ENCODE measurements around the gene PCGF6.
"Not testable (repeated sequence)": the region's sequence is repeated elsewhere in the genome, so short reads cannot be mapped to it uniquely, and the experiment has no call there.

Gene PCGF6, protein sequence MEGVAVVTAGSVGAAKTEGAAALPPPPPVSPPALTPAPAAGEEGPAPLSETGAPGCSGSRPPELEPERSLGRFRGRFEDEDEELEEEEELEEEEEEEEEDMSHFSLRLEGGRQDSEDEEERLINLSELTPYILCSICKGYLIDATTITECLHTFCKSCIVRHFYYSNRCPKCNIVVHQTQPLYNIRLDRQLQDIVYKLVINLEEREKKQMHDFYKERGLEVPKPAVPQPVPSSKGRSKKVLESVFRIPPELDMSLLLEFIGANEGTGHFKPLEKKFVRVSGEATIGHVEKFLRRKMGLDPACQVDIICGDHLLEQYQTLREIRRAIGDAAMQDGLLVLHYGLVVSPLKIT

DNA sequence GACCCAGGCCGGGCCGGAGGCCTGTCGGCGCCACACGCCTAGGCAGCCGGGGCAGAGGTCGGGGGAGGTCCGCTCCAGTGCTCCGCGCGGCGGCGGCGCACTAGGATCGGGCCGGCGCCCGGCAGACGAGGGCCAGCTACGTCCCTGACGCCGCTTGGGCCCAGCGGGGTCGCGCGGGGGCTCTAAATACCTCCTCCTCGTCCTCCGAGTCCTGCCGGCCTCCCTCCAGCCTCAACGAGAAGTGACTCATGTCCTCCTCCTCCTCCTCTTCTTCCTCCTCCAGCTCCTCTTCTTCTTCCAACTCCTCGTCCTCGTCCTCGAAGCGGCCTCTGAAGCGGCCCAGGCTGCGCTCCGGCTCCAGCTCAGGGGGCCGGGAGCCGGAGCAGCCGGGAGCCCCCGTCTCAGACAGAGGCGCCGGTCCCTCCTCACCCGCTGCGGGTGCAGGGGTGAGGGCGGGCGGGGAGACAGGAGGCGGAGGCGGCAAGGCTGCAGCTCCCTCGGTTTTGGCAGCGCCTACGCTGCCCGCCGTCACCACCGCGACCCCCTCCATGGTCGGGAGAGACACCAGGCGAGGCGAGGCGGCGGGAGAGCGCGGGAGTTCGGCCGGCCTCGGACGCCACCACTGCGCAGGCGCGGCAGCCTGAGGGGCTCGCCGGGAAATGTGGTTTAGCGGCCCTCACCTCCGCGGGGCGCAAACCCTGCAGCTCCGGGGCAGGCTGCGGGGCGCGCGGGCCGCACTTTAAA, at the start of gene PCGF6:
Gene PCGF6 (minus strand): TSS at position 624 of the 744 bp plus-strand sequence. CDS start 74 bp downstream, at position 550.
- DNase-seq: peak; percentile 90

DNA sequence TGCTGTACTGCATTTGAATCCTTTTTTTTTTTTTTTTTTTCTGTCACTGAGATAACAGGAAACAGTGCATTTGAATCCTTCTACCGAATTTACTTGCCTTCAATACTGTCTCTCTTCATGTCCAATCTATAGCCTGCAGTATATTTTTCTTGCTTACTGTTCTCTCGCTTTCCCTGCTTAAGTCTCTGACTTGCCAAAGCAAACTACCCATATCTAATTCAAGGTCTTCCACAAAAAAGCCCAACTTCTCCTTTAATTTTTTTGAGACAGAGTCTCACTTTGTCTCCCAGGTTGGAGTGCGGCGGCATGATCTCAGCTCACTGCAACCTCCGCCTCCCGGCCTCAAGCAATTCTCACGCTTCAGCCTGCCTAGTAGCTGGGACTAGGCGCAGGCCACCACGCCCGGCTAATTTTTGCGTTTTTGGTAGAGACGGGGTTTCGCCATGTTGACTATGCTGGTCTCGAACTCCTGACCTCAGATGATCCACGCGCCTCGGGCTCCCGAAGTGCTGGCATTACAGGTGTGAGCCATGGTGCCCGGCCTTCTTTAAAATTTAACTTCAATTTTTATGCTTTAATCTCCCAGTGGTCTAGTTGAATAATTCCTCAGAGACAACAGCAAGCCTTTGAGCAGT, 46.4 kb upstream of the PCGF6 start:
- DNase-seq: peak; percentile 13

DNA sequence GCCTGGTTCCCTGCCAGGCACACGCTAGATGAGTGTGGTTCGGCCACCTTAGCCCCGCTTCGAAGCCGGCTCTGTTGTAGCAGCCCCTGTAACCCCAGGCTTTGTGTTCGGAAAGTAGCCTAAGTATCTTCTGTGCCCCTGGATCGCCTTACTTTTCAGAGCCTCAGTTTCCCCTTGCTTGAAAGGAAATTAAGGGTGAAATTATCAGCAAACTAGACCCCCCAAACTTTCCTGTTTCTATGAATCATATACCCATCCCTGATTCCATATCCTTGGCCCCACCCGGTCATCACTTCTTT, 45.8 kb upstream of the PCGF6 start:
- no peak for DNase-seq

- DNase-seq: peak; percentile 97
Observed at GRCh38 chr10:103396067-103396788, 45.3 kb upstream of the PCGF6 start, which contains the start of the genes ATP5MK and PDCD11. ATP5MK (minus strand) TSS chr10:103396475; CDS start chr10:103392457, 4,018 bp downstream. PDCD11 (plus strand) TSS chr10:103396626; CDS start chr10:103398427, 1,801 bp downstream.

DNA sequence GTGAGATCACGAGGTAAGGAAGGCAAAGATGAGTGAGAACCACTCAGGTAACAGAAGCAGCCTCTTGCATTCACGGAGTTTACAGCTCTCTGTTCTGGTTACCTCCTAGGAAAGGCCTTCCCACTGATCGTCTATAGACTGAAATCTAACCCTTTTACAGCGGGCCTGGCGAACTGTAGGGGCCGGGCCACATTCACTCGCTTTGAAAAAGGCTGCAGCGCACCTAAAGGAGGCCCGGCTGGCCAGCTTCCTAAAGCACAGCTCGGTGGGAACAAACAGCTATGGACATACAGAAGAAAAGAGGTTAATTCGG, 44.8 kb upstream of the PCGF6 start:
- DNase-seq: peak; percentile 35

- no peak for DNase-seq
Observed at GRCh38 chr10:103394180-103394579, 43.2 kb upstream of the PCGF6 start.

- DNase-seq: no peak
Observed at GRCh38 chr10:103382769-103383168, 31.8 kb upstream of the PCGF6 start.

- no peak for DNase-seq
Observed at GRCh38 chr10:103374263-103374662, 23.3 kb upstream of the PCGF6 start.

GRCh38 chr10:103373544-103373943, 22.6 kb upstream of the PCGF6 start:
- DNase-seq: no peak

DNA sequence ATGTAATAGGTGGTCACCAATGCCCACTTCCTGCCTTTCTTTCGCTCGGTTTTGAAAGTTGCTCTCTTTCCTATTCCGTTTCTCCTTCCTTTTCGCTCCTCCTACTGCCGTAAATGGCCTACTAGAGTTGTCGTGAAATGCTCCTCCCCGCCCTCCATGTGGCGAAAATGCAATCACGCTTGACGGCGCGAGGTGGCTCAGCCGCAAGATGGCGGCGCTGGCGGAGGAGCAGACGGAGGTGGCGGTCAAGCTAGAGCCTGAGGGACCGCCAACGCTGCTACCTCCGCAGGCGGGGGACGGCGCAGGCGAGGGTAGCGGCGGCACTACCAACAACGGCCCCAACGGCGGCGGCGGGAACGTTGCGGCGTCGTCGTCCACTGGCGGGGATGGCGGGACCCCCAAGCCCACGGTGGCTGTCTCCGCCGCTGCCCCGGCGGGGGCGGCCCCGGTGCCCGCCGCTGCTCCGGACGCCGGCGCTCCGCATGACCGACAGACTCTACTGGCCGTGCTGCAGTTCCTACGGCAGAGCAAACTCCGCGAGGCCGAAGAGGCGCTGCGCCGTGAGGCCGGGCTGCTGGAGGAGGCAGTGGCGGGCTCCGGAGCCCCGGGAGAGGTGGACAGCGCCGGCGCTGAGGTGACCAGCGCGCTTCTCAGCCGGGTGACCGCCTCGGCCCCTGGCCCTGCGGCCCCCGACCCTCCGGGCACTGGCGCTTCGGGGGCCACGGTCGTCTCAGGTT, 17.0 kb upstream of the PCGF6 start, which contains the start of gene TAF5:
Gene TAF5 (plus strand): TSS at position 195 of the 737 bp plus-strand sequence. CDS start 14 bp downstream, at position 209.
- peak; percentile 95 for DNase-seq

DNA sequence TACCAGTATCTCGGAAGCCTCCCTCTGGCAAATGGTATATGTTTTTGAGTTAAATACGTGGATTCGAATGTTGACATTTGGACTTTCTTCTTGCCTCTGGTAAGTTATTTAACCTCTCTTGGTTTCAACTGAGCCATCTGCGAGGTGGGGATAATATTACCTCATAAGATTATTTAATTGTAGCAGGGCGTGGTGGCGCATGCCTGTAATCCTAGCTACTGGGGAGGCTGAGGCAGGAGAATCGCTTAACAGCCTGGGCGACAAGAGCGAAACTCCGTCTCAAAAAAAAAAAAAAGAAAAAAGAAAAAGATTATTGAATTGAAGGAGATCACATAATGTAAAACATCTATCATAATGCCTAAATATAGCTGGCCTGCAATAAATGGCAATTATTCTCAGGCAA, 16.4 kb upstream of the PCGF6 start:
- peak; percentile 45 for DNase-seq

- peak; percentile 2 for DNase-seq
Observed at GRCh38 chr10:103360791-103361190, 9.9 kb upstream of the PCGF6 start.

DNA sequence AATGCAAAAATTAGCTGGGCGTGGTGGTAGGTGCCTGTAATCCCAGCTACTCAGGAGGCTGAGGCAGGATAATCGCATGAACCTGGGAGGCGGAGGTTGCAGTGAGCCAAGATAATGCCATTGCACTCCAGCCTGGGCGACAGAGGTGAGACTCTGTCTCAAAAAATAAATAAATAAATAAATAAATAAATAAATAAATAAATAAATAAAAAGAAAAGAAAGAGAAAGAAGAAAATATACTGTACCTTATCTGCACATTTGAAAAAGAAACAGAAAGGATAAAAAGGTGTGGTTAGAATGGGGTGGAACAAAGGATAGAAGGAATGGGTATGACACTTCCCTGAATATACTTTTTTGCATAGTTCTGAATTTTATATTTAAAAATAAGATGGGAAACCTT, 8.6 kb upstream of the PCGF6 start:
- DNase-seq: not testable (repeated sequence)

DNA sequence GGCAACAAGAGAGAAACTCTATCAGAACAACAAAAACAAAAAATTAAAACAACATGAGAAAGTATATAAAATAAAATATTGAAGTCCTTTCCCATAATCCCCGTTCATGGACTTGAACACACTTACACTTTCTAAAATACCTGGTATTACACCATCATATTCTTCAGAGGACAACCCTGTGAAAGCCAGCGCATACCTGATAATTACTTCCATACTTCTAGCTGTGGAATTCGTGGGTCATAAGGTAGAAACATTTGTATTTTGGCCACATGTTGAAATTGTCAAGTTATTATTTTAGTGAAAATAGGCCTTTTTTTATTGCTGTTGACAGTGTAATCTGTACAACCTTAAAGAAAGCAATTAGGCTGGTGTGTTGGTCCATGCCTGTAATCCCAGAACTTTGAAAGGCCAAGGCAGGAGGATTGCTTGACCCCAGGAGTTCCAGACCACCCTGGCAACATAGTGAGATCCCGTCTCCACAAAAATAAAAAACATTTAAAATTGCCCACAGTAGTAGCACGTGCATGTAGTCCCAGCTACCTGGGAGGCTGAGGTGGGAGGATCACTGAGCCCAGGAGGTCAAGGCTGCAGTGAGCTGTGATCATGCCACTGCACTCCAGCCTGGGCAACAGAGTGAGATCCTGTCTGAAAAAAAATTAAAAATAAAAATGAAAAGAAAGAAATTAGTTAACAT, 5.1 kb upstream of the PCGF6 start:
- DNase-seq: no peak

DNA sequence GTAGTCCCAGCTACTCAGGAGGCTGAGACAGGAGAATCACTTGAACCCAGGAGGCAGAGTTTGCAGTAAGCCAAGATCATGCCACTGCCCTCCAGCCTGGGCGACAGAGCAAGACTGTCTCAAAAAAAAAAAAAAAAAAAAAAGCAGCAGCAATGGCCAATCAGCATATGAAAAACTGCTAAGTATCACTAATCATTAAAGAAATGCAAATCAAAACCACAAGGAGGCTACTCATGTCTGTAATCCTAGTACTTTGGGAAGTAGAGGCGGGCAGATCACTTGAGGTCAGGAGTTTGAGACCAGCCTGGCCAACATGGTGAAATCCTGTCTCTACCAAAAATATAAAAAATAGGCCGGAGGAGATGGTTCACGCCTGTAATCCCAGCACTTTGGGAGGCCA, 3.6 kb upstream of the PCGF6 start:
- DNase-seq: not testable (repeated sequence)

DNA sequence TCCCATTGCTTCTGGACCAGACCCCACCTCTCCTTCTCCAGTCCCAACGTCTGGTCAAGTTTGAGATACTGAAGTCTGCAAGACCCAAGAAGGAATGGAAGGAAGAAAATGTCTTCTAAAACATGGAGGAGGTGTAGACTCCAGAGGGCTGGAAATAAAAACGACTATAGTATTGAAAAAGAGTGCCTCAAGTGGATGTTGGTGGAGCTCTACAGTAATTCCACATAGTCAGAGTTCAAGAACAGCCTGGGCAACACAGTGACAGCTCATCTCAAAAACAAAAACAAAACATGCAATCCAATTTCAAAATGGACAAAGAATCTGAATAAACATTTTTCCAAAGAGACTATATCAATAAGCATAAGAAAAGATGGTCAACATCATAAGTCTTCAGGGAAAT, 2.3 kb upstream of the PCGF6 start:
- no peak for DNase-seq

- DNase-seq: peak; percentile 21
Observed at GRCh38 chr10:103350175-103350516, 794 bp downstream of the PCGF6 start.

DNA sequence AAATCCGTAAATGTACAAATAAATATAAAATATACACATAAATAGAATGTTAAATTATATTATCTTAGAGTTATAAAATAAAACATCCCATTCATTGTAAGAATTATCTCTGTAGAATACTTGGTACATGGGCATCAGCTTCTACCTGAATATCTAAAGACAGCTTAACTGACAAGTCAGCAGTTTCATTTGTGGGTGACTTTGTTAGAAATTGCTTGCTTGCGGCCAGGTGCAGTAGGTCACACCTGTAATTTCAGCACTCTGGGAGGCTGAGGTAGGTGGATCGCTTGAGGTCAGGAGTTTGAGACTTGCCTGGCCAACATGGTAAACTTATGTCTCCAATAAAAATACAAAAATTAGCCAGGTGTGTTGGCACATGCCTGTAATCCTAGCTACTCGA, 14.6 kb downstream of the PCGF6 start:
- DNase-seq: no peak

GRCh38 chr10:103334567-103334966, 16.4 kb downstream of the PCGF6 start:
- DNase-seq: no peak

DNA sequence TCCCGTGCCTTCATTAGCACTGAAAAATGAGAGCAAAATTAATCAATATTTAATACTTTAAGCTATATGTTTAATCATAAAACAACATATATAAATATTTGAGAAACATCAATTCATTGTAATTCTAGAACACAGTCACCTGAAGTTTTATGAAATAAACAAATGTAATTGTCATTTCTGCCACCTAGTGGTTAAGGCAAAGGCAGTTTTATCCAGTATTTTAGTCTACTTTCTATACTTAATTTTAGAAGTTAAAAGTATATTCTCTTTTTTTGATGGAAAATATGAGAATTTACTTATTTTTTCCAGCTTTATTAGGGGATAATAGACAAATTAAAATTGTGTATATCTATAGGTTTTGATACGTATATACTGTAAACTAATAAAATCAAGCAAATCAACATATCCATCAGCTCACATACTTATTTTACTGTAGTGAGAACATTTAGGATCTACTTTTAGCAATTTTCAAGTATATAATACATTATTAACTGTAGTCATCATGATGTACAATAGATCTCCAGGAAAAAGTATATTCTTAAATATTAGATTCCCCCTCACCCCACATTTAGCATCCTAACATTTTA, 16.9 kb downstream of the PCGF6 start:
- DNase-seq: peak; percentile 7

- DNase-seq: no peak
Observed at GRCh38 chr10:103327906-103328305, 23.0 kb downstream of the PCGF6 start.

Measured in NCI-H146 (cell line).